Measurements from ENCODE around the gene SMG9.

DNA sequence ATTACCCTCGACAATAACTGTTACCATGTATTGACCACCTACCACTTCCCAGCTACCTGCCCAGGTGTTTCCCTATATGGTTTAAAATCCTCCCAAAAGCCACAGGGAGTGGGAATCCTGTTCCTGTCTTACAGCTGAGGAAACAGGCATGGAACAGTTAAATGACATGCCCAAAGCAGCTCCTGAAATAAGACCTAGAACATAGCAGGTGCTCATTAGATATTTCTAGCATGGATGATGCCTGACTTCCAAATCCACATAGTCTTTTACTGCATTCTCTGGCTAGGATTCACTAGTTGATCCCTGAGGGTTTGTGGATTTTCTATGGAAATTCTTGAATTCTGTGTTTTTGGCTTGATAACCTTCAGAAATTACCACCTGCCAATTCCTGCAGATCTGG, 13.1 kb upstream of the SMG9 start:
- TF ChIP-seq, protein P1, sequence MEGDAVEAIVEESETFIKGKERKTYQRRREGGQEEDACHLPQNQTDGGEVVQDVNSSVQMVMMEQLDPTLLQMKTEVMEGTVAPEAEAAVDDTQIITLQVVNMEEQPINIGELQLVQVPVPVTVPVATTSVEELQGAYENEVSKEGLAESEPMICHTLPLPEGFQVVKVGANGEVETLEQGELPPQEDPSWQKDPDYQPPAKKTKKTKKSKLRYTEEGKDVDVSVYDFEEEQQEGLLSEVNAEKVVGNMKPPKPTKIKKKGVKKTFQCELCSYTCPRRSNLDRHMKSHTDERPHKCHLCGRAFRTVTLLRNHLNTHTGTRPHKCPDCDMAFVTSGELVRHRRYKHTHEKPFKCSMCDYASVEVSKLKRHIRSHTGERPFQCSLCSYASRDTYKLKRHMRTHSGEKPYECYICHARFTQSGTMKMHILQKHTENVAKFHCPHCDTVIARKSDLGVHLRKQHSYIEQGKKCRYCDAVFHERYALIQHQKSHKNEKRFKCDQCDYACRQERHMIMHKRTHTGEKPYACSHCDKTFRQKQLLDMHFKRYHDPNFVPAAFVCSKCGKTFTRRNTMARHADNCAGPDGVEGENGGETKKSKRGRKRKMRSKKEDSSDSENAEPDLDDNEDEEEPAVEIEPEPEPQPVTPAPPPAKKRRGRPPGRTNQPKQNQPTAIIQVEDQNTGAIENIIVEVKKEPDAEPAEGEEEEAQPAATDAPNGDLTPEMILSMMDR (IDR thresholded peaks at IDR 0.05): no peak
- no peak for TF ChIP-seq POLR2A (IDR thresholded peaks at IDR 0.05)

All from right lobe of liver (tissue), 4 donors.